Erythroblast (primary cell): ENCODE results near the gene GABBR1.

Experiments used
- GATA1 ChIP-seq: IDR thresholded peaks from 2 replicates; pipeline ENCODE4 v1.6.1; 2011; ENCODE audit warnings: low read depth, mild to moderate bottlenecking, control low read depth, low read length, moderate library complexity
- POLR2A ChIP-seq: IDR thresholded peaks from 2 replicates; pipeline ENCODE4 v1.6.1; 2011; ENCODE audit warnings: mild to moderate bottlenecking, low read length

DNA sequence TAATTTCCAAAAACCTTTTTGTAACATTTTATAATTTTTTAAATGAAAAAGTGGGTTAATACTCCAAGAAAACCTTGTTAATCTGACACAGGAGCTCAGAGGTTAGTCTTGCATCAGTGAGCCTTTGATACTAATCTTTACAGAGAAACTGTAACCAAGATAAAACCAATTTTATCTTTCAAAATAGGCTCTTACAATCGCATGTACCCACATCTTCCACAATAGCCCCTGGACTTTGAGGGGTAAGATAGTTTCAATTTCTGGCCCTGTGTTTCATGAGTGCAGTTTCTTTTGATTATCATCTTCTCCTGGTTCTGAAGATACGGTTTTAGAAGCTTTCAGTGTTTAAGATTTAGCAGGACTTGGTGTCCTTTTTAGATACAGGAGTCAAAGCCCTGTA, 110.8 kb downstream of the GABBR1 start:
- TF ChIP-seq POLR2A (no peak), GATA1 (no peak)
